Heart left ventricle (tissue), 16 donors: ENCODE results near the gene ACOT12. TPM values are rescaled to one million over a fixed set of nuclear protein-coding genes. Genes with fewer than 3 reads are reported as not detected.

ENCODE experiments used
- ATAC-seq, 4 donors: fragments of 200-7000 bp; cut with Tn5 transposase; one replicate each; pipeline ENCODE4 v1.9.1; 2020 to 2022; ENCODE audit warnings: moderate library complexity in 4 of 4, mild to moderate bottlenecking in 3 of 4, moderate number of reproducible peaks in 1 of 4
- DNase-seq, 5 donors: peaks; one replicate each; pipeline ENCODE4 v3.0.0-alpha.2; 2020
- H3K27ac ChIP-seq, 12 donors: fragments of 200-600 bp; sonication (generic) in 4 of 12; one replicate each; pipeline versions ENCODE4 v1.5.0 to v1.8.0; 2016 to 2022; ENCODE audit warnings: mild to moderate bottlenecking in 2 of 12
- H3K27me3 ChIP-seq, 9 donors: fragments of 200-600 bp; sonication (generic) in 2 of 9; one replicate each; pipeline versions ENCODE4 v1.5.1 to v1.8.0; 2016 to 2022; ENCODE audit warnings: mild to moderate bottlenecking in 3 of 9
- H3K36me3 ChIP-seq, 9 donors: fragments of 200-600 bp; sonication (generic) in 2 of 9; one replicate each; pipeline versions ENCODE4 v1.5.0 to v1.8.0; 2018 to 2022; ENCODE audit warnings: mild to moderate bottlenecking in 2 of 9
- H3K4me1 ChIP-seq, 12 donors: fragments of 200-600 bp; sonication (generic) in 4 of 12; one replicate each; pipeline versions ENCODE4 v1.5.0 to v1.8.0; 2016 to 2022; ENCODE audit warnings: mild to moderate bottlenecking in 3 of 12
- H3K4me3 ChIP-seq, 12 donors: fragments of 200-600 bp; sonication (generic) in 4 of 12; one replicate each; pipeline versions ENCODE4 v1.5.0 to v1.8.0; 2017 to 2022; ENCODE audit warnings: mild to moderate bottlenecking in 9 of 12, moderate library complexity in 4 of 12
- H3K9me3 ChIP-seq, 12 donors: fragments of 200-600 bp; sonication (generic) in 4 of 12; one replicate each; pipeline versions ENCODE4 v1.5.0 to v1.8.0; 2016 to 2022; ENCODE audit warnings: mild to moderate bottlenecking in 1 of 12
- CTCF ChIP-seq, 12 donors: fragments of 200-600 bp; sonication (generic) in 4 of 12; IDR thresholded peaks; one replicate each; pipeline versions ENCODE4 v1.5.0 to v1.8.0; 2018 to 2022; ENCODE audit warnings: antibody characterized with exemption in 12 of 12, mild to moderate bottlenecking in 5 of 12
- POLR2A ChIP-seq, 2 donors: fragments of 450-650 bp; IDR thresholded peaks; one replicate each; pipeline ENCODE4 v1.6.1; 2017; ENCODE audit warnings: antibody characterized with exemption in 2 of 2, mild to moderate bottlenecking in 2 of 2, moderate library complexity in 2 of 2
- WGBS, 4 donors: extraction: QIAGEN DNeasy Blood & Tissue Kit in 2 of 4; methylation state at CpG; one replicate each; pipeline versions ENCODE4 v1.1.5 to v1.1.7; 2013 to 2018; 5-methylcytosine and 5-hydroxymethylcytosine counted together
- intact Hi-C, 10 donors: fragments of 100-400 bp; cut with DNase I; formaldehyde crosslinking; loops; one replicate each; pipeline versions ENCODE4 v1.11.1 to v1.14.2; 2022
- polyA plus RNA-seq, 2 donors: library from polyadenylated mRNA; stranded (reverse); fragments of 200-250 nt; gene quantifications; one replicate each; pipeline ENCODE4 v1.2.3, GENCODE V29; 2013
- total RNA-seq, 9 donors: library from RNA; depleted of rRNA in 2 of 9; stranded (reverse); fragments of >200 nt in 2 of 9; fragmentation: NEBNext Ultra II Directional in 3 of 9; extraction: Animal tissue kit (Norgen Biotek cat#: 25700) in 3 of 9; gene quantifications; one replicate each; pipeline versions ENCODE4 v1.1.0 to v1.2.4, GENCODE V29; 2016 to 2023
- donor health status: ischemic (EF 13 %, LVEDD 7.1; RV severe dilation, severe dysfunction).
- donor health status: healthy with polysubstance abuse.
- donor health status: DM: no; HTN: yes; CAD: no.
- donor health status: DM: no; HTN: no; CAD: no.
- donor health status: ischemic (EF 25% LVEDD 6.9; RV normal size, moderate dysfunction).
- donor health status: ischemic (EF 25% LVEDD 5.7; RV mildly dilated, moderate dysfunction).
- donor health status: healthy.
- donor health status: DM: yes; HTN: yes; CAD: no.
- donor health status: ischemic (EF 35%, LVEDD 5.7; RV mildly dilated, moderate dysfunction).
- donor health status: nonischemic (EF 11% LVEDD 7.7; RV severe dilation, severe dysfunction).
- donor health status: DM: yes; HTN: yes; CAD: no.
- donor health status: PGD.
- donor health status: ischemic (EF 29% LVEDD 5.4; RV normal size, mild dysfunction).
- donor health status: nonischemic (EF 23%, LVEDD 6.1; RV moderate dilation, normal function).

The ACOT12 gene
- total and polyA plus RNA-seq, 11 donors: not detected

GRCh38 chr5:81360640-81361039, 33.3 kb downstream of the ACOT12 start:
- no peaks in the 10 kb centered on the region for H3K9me3 ChIP-seq
- 83 to 90% (median 86%) methylated on average over 4 of the region's 4 CpGs for WGBS, 4 donors
- no peak overlapping the region for H3K27ac ChIP-seq
- no peak overlapping the region for H3K4me3 ChIP-seq
- intact Hi-C loops: no loop called here
- ATAC-seq (no peak), DNase-seq (no peak)
- TF ChIP-seq POLR2A (IDR thresholded peaks at IDR 0.05) (no peak), CTCF (IDR thresholded peaks at IDR 0.05) (no peak)
- H3K4me1 ChIP-seq: no peaks in the 10 kb centered on the region
- no peaks in the 10 kb centered on the region for H3K36me3 ChIP-seq
- no peaks in the 10 kb centered on the region for H3K27me3 ChIP-seq

GRCh38 chr5:81359881-81360280, 34.1 kb downstream of the ACOT12 start:
- no peak overlapping the region for H3K4me3 ChIP-seq
- intact Hi-C loops: no loop called here
- H3K4me1 ChIP-seq: no peaks in the 10 kb centered on the region
- H3K9me3 ChIP-seq: no peaks in the 10 kb centered on the region
- no peak for DNase-seq
- no peak overlapping the region for H3K27ac ChIP-seq
- WGBS, 4 donors: 80 to 91% (median 89%) methylated on average over 2 of the region's 2 CpGs
- no peaks in the 10 kb centered on the region for H3K36me3 ChIP-seq
- ATAC-seq: no peak
- TF ChIP-seq CTCF (IDR thresholded peaks at IDR 0.05): no peak
- TF ChIP-seq POLR2A (IDR thresholded peaks at IDR 0.05): no peak
- H3K27me3 ChIP-seq: no peaks in the 10 kb centered on the region

GRCh38 chr5:81359108-81359507, 34.8 kb downstream of the ACOT12 start:
- no peak for ATAC-seq
- 36 to 42% (median 38%) methylated on average over 5 of the region's 5 CpGs for WGBS, 4 donors

More at GRCh38 chr5:81359108-81359507, 34.8 kb downstream of the ACOT12 start:
- intact Hi-C loops: no loop called here
- TF ChIP-seq CTCF (IDR thresholded peaks at IDR 0.05): no peak
- TF ChIP-seq POLR2A (IDR thresholded peaks at IDR 0.05): no peak
- DNase-seq: no peak
- Histone ChIP-seq H3K4me1 (no peaks in the 10 kb centered on the region), H3K27ac (no peak overlapping the region), H3K9me3 (no peaks in the 10 kb centered on the region), H3K4me3 (no peak overlapping the region), H3K36me3 (no peaks in the 10 kb centered on the region), H3K27me3 (no peaks in the 10 kb centered on the region)
